H1 (cell line): ENCODE measurements around the gene LIPT2.

ENCODE experiments used
- BRCA1 ChIP-seq: IDR thresholded peaks from 2 replicates; pipeline ENCODE4 v1.6.1; 2012; ENCODE audit warnings: low read depth, low read length, improper control_type of control experiment
- CEBPB ChIP-seq: IDR thresholded peaks from 2 replicates; pipeline ENCODE4 v1.6.1; 2012; ENCODE audit warnings: low read depth, low read length
- EP300 ChIP-seq, 2 experiments: IDR thresholded peaks; 1 replicate in 1 of 2; 2 replicates in 1 of 2; pipeline ENCODE4 v1.6.1; 2011 to 2012; ENCODE audit warnings: low read depth in 2 of 2, low read length in 2 of 2, mild to moderate bottlenecking in 2 of 2, borderline replicate concordance in 1 of 2, inconsistent platforms in 1 of 2, moderate library complexity in 1 of 2
- EZH2 ChIP-seq: fragments of 200-600 bp; sonication (generic); IDR thresholded peaks from 2 replicates; pipeline ENCODE4 v1.7.1; 2012; ENCODE audit warnings: low read depth, mild to moderate bottlenecking, moderate library complexity, low read length, inconsistent platforms; ENCODE audit not compliant: severe bottlenecking
- NRF1 ChIP-seq: IDR thresholded peaks from 2 replicates; pipeline ENCODE4 v1.6.1; 2011; ENCODE audit warnings: mild to moderate bottlenecking, low read depth, low read length, improper control_type of control experiment
- POLR2A ChIP-seq, 2 experiments: IDR thresholded peaks; 1 replicate in 1 of 2; 2 replicates in 1 of 2; pipeline ENCODE4 v1.6.1; 2011; ENCODE audit warnings: low read depth in 2 of 2, low read length in 2 of 2, mild to moderate bottlenecking in 2 of 2; ENCODE audit errors: control extremely low read depth in 1 of 2
- POLR2AphosphoS5 ChIP-seq: IDR thresholded peaks from 2 replicates; pipeline ENCODE4 v1.6.1; 2011; ENCODE audit warnings: low read depth, low read length
- SIX5 ChIP-seq: IDR thresholded peaks from 2 replicates; pipeline ENCODE4 v1.6.1; 2011; ENCODE audit warnings: mild to moderate bottlenecking, low read depth, low read length
- YY1 ChIP-seq: IDR thresholded peaks from 2 replicates; pipeline ENCODE4 v1.6.1; 2011; ENCODE audit warnings: low read depth, mild to moderate bottlenecking, low read length
- ZNF274 ChIP-seq: IDR thresholded peaks from 2 replicates; pipeline ENCODE4 v1.7.0; 2012; ENCODE audit warnings: low read length, borderline replicate concordance; ENCODE audit errors: extremely low read depth
- TF ChIP-seq, protein P1 (sequence below), 3 experiments: IDR thresholded peaks; 1 replicate in 2 of 3; 2 replicates in 1 of 3; pipeline versions ENCODE4 v1.5.1 to v1.6.1; 2011; ENCODE audit warnings: low read length in 3 of 3, mild to moderate bottlenecking in 3 of 3, inconsistent platforms in 2 of 3, low read depth in 1 of 3, moderate library complexity in 1 of 3; ENCODE audit not compliant: insufficient read depth in 1 of 3; ENCODE audit errors: control extremely low read depth in 1 of 3
- TF ChIP-seq, protein P2 (sequence below): IDR thresholded peaks from 2 replicates; pipeline ENCODE4 v1.6.1; 2011; ENCODE audit warnings: low read depth, mild to moderate bottlenecking, low read length; ENCODE audit not compliant: insufficient read depth
- TF ChIP-seq, protein P3 (sequence below): IDR thresholded peaks from 2 replicates; pipeline ENCODE4 v1.6.1; 2012; ENCODE audit warnings: inconsistent platforms

DNA sequence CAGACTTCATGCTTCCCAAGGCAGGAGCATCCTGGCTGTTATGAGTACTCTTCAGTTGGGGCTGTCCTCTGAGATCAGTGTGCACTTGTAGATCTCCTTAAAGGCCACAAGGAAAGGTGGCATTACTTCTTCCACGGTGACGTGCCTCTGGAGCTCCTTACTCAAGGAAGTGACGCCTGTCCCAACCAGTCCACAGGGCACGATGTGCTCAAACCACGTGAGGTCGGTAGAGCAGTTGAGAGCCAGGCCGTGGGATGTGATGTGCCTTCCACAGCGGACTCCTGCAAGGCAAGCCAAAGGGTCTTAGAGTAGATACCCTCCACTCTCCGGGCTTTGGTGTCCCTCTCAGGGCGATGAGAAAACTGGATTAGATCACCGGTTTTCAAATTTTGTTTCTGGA lies 1.4 kb downstream of the LIPT2 start:
- TF ChIP-seq, protein P1, sequence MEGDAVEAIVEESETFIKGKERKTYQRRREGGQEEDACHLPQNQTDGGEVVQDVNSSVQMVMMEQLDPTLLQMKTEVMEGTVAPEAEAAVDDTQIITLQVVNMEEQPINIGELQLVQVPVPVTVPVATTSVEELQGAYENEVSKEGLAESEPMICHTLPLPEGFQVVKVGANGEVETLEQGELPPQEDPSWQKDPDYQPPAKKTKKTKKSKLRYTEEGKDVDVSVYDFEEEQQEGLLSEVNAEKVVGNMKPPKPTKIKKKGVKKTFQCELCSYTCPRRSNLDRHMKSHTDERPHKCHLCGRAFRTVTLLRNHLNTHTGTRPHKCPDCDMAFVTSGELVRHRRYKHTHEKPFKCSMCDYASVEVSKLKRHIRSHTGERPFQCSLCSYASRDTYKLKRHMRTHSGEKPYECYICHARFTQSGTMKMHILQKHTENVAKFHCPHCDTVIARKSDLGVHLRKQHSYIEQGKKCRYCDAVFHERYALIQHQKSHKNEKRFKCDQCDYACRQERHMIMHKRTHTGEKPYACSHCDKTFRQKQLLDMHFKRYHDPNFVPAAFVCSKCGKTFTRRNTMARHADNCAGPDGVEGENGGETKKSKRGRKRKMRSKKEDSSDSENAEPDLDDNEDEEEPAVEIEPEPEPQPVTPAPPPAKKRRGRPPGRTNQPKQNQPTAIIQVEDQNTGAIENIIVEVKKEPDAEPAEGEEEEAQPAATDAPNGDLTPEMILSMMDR (IDR thresholded peaks at IDR 0.05; ENCODE audit: control extremely low read depth in 1 of 3, insufficient read depth in 1 of 3, low read depth in 1 of 3, low read length in 3 of 3): no peak
- no peak for TF ChIP-seq POLR2A (IDR thresholded peaks at IDR 0.05; ENCODE audit: control extremely low read depth in 1 of 2, low read depth in 2 of 2, low read length in 2 of 2)
- TF ChIP-seq, protein P2, sequence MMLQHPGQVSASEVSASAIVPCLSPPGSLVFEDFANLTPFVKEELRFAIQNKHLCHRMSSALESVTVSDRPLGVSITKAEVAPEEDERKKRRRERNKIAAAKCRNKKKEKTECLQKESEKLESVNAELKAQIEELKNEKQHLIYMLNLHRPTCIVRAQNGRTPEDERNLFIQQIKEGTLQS: no peak
- no peak for TF ChIP-seq EZH2
- TF ChIP-seq, protein P3, sequence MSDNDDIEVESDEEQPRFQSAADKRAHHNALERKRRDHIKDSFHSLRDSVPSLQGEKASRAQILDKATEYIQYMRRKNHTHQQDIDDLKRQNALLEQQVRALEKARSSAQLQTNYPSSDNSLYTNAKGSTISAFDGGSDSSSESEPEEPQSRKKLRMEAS: no peak
- no peak for TF ChIP-seq NRF1
- TF ChIP-seq ZNF274: no peak
- no peak for TF ChIP-seq BRCA1
- TF ChIP-seq EP300 (IDR thresholded peaks at IDR 0.05; ENCODE audit: borderline replicate concordance in 1 of 2, low read depth in 2 of 2, low read length in 2 of 2): no peak
- TF ChIP-seq YY1: no peak
- no peak for TF ChIP-seq SIX5
- no peak for TF ChIP-seq POLR2AphosphoS5
- no peak for TF ChIP-seq CEBPB
